SU-DHL-6 (cell line): ENCODE measurements around the gene CD52.

ENCODE experiments used
- H2AFZ ChIP-seq: fragments of 200-600 bp; sonication (generic); 2 replicates; pipeline ENCODE4 v1.6.1; 2014; ENCODE audit warnings: low read depth, mild to moderate bottlenecking, moderate library complexity, mixed read lengths, antibody characterized with exemption, low read length; ENCODE audit not compliant: severe bottlenecking
- H3F3A ChIP-seq: fragments of 200-600 bp; shearing (Covaris generic); 2 replicates; pipeline ENCODE4 v1.6.0; 2016; ENCODE audit warnings: antibody characterized with exemption, mild to moderate bottlenecking; ENCODE audit not compliant: insufficient read depth
- H3K27ac ChIP-seq: fragments of 200-600 bp; sonication (generic); 2 replicates; pipeline ENCODE4 v1.5.1; 2016; ENCODE audit warnings: low read depth, mild to moderate bottlenecking, low read length, moderate library complexity, mixed read lengths
- H3K27me3 ChIP-seq: fragments of 200-600 bp; sonication (generic), shearing (Covaris generic); 2 replicates; pipeline ENCODE4 v1.6.0; 2014; ENCODE audit warnings: mild to moderate bottlenecking, low read length
- H3K36me3 ChIP-seq: fragments of 200-600 bp; sonication (generic); 2 replicates; pipeline ENCODE4 v1.6.1; 2014; ENCODE audit warnings: mild to moderate bottlenecking, low read length, mixed read lengths
- H3K4me2 ChIP-seq: fragments of 300-600, 200-600 bp; shearing (Covaris generic), sonication (generic); 2 replicates; pipeline ENCODE4 v1.6.0; 2014; ENCODE audit warnings: low read length, low read depth, mild to moderate bottlenecking; ENCODE audit not compliant: poor library complexity, severe bottlenecking
- H3K4me3 ChIP-seq: fragments of 200-600 bp; sonication (generic); 2 replicates; pipeline ENCODE4 v1.5.1; 2014; ENCODE audit warnings: antibody characterized with exemption, low read length, mild to moderate bottlenecking, mixed read lengths; ENCODE audit not compliant: insufficient read depth, poor library complexity, severe bottlenecking
- H3K79me2 ChIP-seq: fragments of 200-600 bp; sonication (generic); 2 replicates; pipeline ENCODE4 v1.6.1; 2014; ENCODE audit warnings: mild to moderate bottlenecking, low read length, moderate library complexity; ENCODE audit not compliant: insufficient read depth
- H3K9ac ChIP-seq: fragments of 200-600 bp; sonication (generic); 2 replicates; pipeline ENCODE4 v1.7.0; 2014; ENCODE audit warnings: mild to moderate bottlenecking, low read length
- H3K9me2 ChIP-seq: fragments of 200-600 bp; sonication (generic); replicated peaks from 2 replicates; pipeline ENCODE4 v1.6.1; 2014; ENCODE audit warnings: low read length; ENCODE audit not compliant: insufficient read depth
- H3K9me3 ChIP-seq: fragments of 200-600 bp; sonication (generic); 2 replicates; pipeline ENCODE4 v1.6.1; 2014; ENCODE audit warnings: low read length, mixed read lengths; ENCODE audit not compliant: insufficient read depth
- H4K20me1 ChIP-seq: fragments of 200-600 bp; sonication (generic); 2 replicates; pipeline ENCODE4 v1.6.1; 2014; ENCODE audit warnings: low read depth, mild to moderate bottlenecking, antibody characterized with exemption, low read length, moderate library complexity, mixed read lengths
- EZH2phosphoT487 ChIP-seq: fragments of 200-600 bp; sonication (generic), shearing (Covaris generic); conservative IDR thresholded peaks from 2 replicates; pipeline ENCODE4 v1.6.1; 2018; ENCODE audit warnings: mild to moderate bottlenecking, antibody characterized with exemption, low read length, moderate library complexity, mixed read lengths
- TF ChIP-seq, protein P1 (sequence below): fragments of 200-600 bp; sonication (generic); IDR thresholded peaks from one replicate; pipeline ENCODE4 v1.5.1; 2017; ENCODE audit warnings: antibody characterized with exemption, mild to moderate bottlenecking, low read length, moderate library complexity; ENCODE audit not compliant: insufficient read depth, poor library complexity, severe bottlenecking

CD52 gene

DNA sequence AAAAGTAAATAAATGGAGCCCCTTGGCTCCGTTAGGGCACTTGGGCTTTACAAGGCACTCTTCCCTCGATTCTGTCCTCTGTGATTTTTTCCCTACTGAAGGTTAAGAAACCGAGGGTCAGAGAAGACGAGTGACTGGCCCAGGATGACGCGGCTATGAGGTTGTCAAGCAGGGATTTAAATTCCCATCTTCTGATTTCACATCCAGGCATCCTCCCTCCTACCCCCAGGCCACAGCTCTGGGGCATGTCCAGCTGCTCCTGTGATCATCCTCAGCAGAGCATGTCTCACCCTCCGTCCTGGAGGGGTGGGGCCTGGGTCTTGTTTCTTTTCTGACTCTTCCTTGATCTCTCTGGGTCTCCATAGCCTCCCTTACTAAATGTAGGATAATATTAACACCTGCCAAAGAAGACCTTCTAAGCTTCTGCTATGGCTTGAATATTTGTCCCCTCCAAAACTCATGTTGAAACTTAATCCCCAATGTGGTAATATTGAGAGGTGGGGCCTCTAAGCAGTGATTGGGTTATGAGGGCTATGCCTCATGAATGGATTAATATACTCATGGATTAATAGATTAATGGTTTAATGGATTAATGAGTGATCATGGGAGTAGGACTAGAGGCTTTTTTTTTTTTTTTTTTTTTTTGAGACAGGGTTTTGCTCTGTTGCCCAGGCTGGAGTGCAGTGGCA is 31.6 kb downstream of the CD52 start:
- Histone ChIP-seq H4K20me1 (no peaks in the 10 kb centered on the region), H3K4me2 (no peak overlapping the region), H3K27ac (no peak overlapping the region), H3K9ac (no peak overlapping the region), H3K9me3 (no peaks in the 10 kb centered on the region), H3K4me3 (no peak overlapping the region), H2AFZ (no peak overlapping the region), H3K79me2 (no peaks in the 10 kb centered on the region), H3K27me3 (no peaks in the 10 kb centered on the region), H3K36me3 (no peaks in the 10 kb centered on the region), H3K9me2 (no peaks in the 10 kb centered on the region), H3F3A (no peaks in the 10 kb centered on the region)
- no peak for TF ChIP-seq EZH2phosphoT487
- TF ChIP-seq, protein P1, sequence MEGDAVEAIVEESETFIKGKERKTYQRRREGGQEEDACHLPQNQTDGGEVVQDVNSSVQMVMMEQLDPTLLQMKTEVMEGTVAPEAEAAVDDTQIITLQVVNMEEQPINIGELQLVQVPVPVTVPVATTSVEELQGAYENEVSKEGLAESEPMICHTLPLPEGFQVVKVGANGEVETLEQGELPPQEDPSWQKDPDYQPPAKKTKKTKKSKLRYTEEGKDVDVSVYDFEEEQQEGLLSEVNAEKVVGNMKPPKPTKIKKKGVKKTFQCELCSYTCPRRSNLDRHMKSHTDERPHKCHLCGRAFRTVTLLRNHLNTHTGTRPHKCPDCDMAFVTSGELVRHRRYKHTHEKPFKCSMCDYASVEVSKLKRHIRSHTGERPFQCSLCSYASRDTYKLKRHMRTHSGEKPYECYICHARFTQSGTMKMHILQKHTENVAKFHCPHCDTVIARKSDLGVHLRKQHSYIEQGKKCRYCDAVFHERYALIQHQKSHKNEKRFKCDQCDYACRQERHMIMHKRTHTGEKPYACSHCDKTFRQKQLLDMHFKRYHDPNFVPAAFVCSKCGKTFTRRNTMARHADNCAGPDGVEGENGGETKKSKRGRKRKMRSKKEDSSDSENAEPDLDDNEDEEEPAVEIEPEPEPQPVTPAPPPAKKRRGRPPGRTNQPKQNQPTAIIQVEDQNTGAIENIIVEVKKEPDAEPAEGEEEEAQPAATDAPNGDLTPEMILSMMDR = no peak

- H3K27ac ChIP-seq = no peak overlapping the region
- no peaks in the 10 kb centered on the region for H3K9me3 ChIP-seq
- H3K36me3 ChIP-seq = no peaks in the 10 kb centered on the region
Measured at GRCh38 chr1:26349877-26350244, 32.1 kb downstream of the CD52 start.

GRCh38 chr1:26350343-26350700 is 32.6 kb downstream of the CD52 start:
- no peak overlapping the region for H3K4me2 ChIP-seq
- no peak for TF ChIP-seq EZH2phosphoT487
- TF ChIP-seq, protein P1 = no peak

More at GRCh38 chr1:26349877-26350244, 32.1 kb downstream of the CD52 start:
- H3K9ac ChIP-seq = no peak overlapping the region
- no peaks in the 10 kb centered on the region for H3F3A ChIP-seq
- no peak overlapping the region for H2AFZ ChIP-seq
- TF ChIP-seq EZH2phosphoT487 = no peak
- TF ChIP-seq, protein P1 = no peak
- H3K79me2 ChIP-seq = no peaks in the 10 kb centered on the region
- no peak overlapping the region for H3K4me2 ChIP-seq
- H4K20me1 ChIP-seq = no peaks in the 10 kb centered on the region
- H3K27me3 ChIP-seq = no peaks in the 10 kb centered on the region
- no peaks in the 10 kb centered on the region for H3K9me2 ChIP-seq
- H3K4me3 ChIP-seq = no peak overlapping the region

More at GRCh38 chr1:26350343-26350700, 32.6 kb downstream of the CD52 start:
- H4K20me1 ChIP-seq = no peaks in the 10 kb centered on the region
- H3K9ac ChIP-seq = no peak overlapping the region
- no peak overlapping the region for H3K27ac ChIP-seq
- no peak overlapping the region for H2AFZ ChIP-seq
- H3K79me2 ChIP-seq = no peaks in the 10 kb centered on the region
- H3K9me2 ChIP-seq = no peaks in the 10 kb centered on the region
- no peak overlapping the region for H3K4me3 ChIP-seq
- H3K9me3 ChIP-seq = no peaks in the 10 kb centered on the region
- no peaks in the 10 kb centered on the region for H3F3A ChIP-seq
- H3K27me3 ChIP-seq = no peaks in the 10 kb centered on the region
- H3K36me3 ChIP-seq = no peaks in the 10 kb centered on the region
